ENCODE data around the gene PICK1.

DNA sequence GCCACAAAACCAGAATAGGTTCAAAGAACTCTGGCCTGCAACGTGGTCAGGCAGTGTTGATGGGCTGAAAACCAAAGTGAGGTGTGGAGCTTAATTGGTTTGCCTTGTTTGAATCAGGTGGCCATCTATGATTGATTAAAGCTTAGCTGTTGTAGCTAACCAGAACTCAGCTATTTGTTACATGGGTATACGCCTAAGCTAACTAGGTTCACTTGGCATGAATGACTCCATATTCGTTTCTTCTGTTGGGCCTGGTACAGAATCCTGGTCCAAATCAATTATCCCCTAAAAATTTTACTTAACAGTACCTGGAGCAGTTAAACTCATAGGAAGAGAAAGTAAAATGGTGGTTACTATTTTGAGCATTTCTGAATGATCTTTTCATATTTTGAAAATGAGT lies 61.0 kb downstream of the PICK1 start:
- TF ChIP-seq POLR2A (IDR thresholded peaks at IDR 0.05) (no peak), CTCF (IDR thresholded peaks at IDR 0.05) (no peak)
